WTC11 (cell line): ENCODE measurements around the gene SKAP1.

Experiments
- ATF6 ChIP-seq: sonication (generic); formaldehyde crosslinking; IDR thresholded peaks from 2 replicates; pipeline ENCODE4 v1.8.1; 2023; ENCODE audit warnings: mild to moderate bottlenecking, missing genetic modification reagents
- CTCF ChIP-seq: fragments of 200-600 bp; IDR thresholded peaks from 2 replicates; pipeline ENCODE4 v1.8.0; 2022; ENCODE audit warnings: antibody characterized with exemption
- E2F5 ChIP-seq: sonication (generic); formaldehyde crosslinking; IDR thresholded peaks from 2 replicates; pipeline ENCODE4 v1.8.1; 2022; ENCODE audit warnings: mild to moderate bottlenecking, moderate library complexity, missing genetic modification reagents
- FOXJ3 ChIP-seq: sonication (generic); formaldehyde crosslinking; IDR thresholded peaks from 2 replicates; pipeline ENCODE4 v1.9.0; 2021; ENCODE audit warnings: missing genetic modification reagents, mild to moderate bottlenecking, borderline replicate concordance
- FOXP1 ChIP-seq: sonication (generic); formaldehyde crosslinking; IDR thresholded peaks from 2 replicates; pipeline ENCODE4 v1.8.0; 2022; ENCODE audit warnings: missing genetic modification reagents, mild to moderate bottlenecking, moderate library complexity, borderline replicate concordance
- KAT7 ChIP-seq: sonication (generic); formaldehyde crosslinking; IDR thresholded peaks from 2 replicates; pipeline ENCODE4 v1.8.1; 2023; ENCODE audit warnings: missing genetic modification reagents, mild to moderate bottlenecking, borderline replicate concordance
- MAX ChIP-seq: sonication (generic); formaldehyde crosslinking; IDR thresholded peaks from 2 replicates; pipeline ENCODE4 v1.8.0; 2022; ENCODE audit warnings: mild to moderate bottlenecking, missing genetic modification reagents
- NFYB ChIP-seq: sonication (generic); formaldehyde crosslinking; conservative IDR thresholded peaks from 2 replicates; pipeline ENCODE4 v1.8.0; 2022; ENCODE audit warnings: low read depth, missing genetic modification reagents
- STAT6 ChIP-seq: sonication (generic); formaldehyde crosslinking; conservative IDR thresholded peaks from 2 replicates; pipeline ENCODE4 v1.8.1; 2023; ENCODE audit warnings: mild to moderate bottlenecking, low read depth, missing genetic modification reagents, moderate library complexity
- USF2 ChIP-seq: sonication (generic); formaldehyde crosslinking; IDR thresholded peaks from 2 replicates; pipeline ENCODE4 v1.8.1; 2023; ENCODE audit warnings: mild to moderate bottlenecking, missing genetic modification reagents, moderate library complexity
- ZNF263 ChIP-seq: sonication (generic); formaldehyde crosslinking; IDR thresholded peaks from 2 replicates; pipeline ENCODE4 v1.8.1; 2022; ENCODE audit warnings: low read depth, mild to moderate bottlenecking, moderate library complexity, missing genetic modification reagents

- TF ChIP-seq CTCF (no peak), STAT6 (CRISPR knock-in tag) (no peak), ATF6 (CRISPR knock-in tag) (no peak), FOXJ3 (CRISPR knock-in tag) (no peak), NFYB (CRISPR knock-in tag) (no peak), KAT7 (CRISPR knock-in tag) (no peak), MAX (CRISPR knock-in tag) (no peak), FOXP1 (CRISPR knock-in tag) (no peak), USF2 (CRISPR knock-in tag) (no peak), E2F5 (CRISPR knock-in tag) (no peak), ZNF263 (CRISPR knock-in tag) (no peak)
These were observed 250.7 kb downstream of the SKAP1 start for GRCh38 chr17:48179071-48179945.
